Kidney epithelial cell (primary cell): ENCODE measurements around the gene S100A3. TPM values are rescaled to one million over a fixed set of nuclear protein-coding genes. Genes with fewer than 3 reads are reported as not detected.
A peak's percentile ranks its signal among the peaks of the same experiment; 100 is the strongest.

Experiments
- DNase-seq: peaks from one replicate; pipeline ENCODE4 v3.0.0-alpha.2; 2010; ENCODE audit warnings: low read depth
- H3K27me3 ChIP-seq: 2 replicates; pipeline ENCODE4 v1.6.0; 2011; ENCODE audit warnings: low read length; ENCODE audit not compliant: control insufficient read depth, insufficient read depth
- H3K36me3 ChIP-seq: 2 replicates; pipeline ENCODE4 v1.5.1; 2011; ENCODE audit warnings: low read length; ENCODE audit not compliant: control insufficient read depth, insufficient read depth
- H3K4me3 ChIP-seq: 2 replicates; pipeline ENCODE4 v1.5.1; 2011; ENCODE audit warnings: low read depth, mild to moderate bottlenecking, control low read depth, low read length
- total RNA-seq: library from RNA; depleted of rRNA; stranded (reverse); fragments of >200 nt; gene quantifications from 2 replicates; pipeline ENCODE4 v1.2.3, GENCODE V29; 2015
- TF ChIP-seq, protein P1 (sequence below): IDR thresholded peaks from 2 replicates; pipeline ENCODE4 v1.5.1; 2011; ENCODE audit warnings: mild to moderate bottlenecking, moderate library complexity, low read length, control low read depth, inconsistent platforms; ENCODE audit not compliant: insufficient read depth, poor library complexity, severe bottlenecking

Gene S100A3
- total RNA-seq, 1 donor from 2014 or later = 5.8 TPM

DNA sequence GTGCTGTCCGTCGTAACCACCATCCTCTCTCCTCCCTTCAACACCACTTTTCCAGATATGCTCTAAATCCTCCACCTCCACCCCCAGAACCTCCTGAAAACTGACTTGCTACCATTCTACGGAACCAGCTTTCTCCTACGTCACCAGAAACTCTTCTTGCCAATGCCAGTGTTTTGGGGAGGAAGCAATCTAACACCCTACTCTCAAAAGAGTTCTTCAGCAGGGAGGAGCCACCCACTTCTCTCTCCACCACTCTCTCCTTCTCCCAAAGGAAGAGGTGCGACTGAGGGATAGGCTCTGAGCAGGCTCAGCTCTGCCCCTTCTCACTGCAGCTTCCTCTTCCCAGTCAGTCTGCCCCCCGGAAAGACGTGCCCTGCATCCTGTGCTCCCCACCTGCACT, 22.6 kb upstream of the S100A3 start:
- TF ChIP-seq, protein P1, sequence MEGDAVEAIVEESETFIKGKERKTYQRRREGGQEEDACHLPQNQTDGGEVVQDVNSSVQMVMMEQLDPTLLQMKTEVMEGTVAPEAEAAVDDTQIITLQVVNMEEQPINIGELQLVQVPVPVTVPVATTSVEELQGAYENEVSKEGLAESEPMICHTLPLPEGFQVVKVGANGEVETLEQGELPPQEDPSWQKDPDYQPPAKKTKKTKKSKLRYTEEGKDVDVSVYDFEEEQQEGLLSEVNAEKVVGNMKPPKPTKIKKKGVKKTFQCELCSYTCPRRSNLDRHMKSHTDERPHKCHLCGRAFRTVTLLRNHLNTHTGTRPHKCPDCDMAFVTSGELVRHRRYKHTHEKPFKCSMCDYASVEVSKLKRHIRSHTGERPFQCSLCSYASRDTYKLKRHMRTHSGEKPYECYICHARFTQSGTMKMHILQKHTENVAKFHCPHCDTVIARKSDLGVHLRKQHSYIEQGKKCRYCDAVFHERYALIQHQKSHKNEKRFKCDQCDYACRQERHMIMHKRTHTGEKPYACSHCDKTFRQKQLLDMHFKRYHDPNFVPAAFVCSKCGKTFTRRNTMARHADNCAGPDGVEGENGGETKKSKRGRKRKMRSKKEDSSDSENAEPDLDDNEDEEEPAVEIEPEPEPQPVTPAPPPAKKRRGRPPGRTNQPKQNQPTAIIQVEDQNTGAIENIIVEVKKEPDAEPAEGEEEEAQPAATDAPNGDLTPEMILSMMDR = no peak
- DNase-seq = no peak
- Histone ChIP-seq H3K36me3 (no peaks in the 10 kb centered on the region), H3K27me3 (no peaks in the 10 kb centered on the region), H3K4me3 (no peak overlapping the region)

DNA sequence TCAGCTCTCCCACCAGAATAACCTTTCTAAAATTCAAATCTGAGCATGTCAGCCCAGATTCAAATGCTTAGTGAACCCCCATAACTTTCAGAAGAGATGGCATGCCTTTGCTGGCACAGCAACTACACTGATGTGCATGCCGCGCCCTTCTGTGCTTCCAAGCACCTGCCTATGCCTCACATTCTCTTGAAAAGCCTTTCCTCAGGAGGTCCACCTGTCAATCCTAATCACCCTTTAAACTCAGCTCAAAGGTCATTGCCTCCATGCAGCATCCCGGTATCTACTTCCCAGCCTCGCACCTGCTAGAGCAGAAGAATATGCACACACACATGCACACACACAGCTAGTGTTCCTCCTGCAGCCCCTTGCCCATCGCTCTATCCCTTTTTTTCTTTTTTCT, 21.8 kb upstream of the S100A3 start:
- no peak for DNase-seq
- no peaks in the 10 kb centered on the region for H3K36me3 ChIP-seq
- no peak overlapping the region for H3K4me3 ChIP-seq
- no peaks in the 10 kb centered on the region for H3K27me3 ChIP-seq
- TF ChIP-seq, protein P1 = no peak

- TF ChIP-seq, protein P1 = no peak
- no peak for DNase-seq
Measured at GRCh38 chr1:153569465-153569864, 20.4 kb upstream of the S100A3 start.

DNA sequence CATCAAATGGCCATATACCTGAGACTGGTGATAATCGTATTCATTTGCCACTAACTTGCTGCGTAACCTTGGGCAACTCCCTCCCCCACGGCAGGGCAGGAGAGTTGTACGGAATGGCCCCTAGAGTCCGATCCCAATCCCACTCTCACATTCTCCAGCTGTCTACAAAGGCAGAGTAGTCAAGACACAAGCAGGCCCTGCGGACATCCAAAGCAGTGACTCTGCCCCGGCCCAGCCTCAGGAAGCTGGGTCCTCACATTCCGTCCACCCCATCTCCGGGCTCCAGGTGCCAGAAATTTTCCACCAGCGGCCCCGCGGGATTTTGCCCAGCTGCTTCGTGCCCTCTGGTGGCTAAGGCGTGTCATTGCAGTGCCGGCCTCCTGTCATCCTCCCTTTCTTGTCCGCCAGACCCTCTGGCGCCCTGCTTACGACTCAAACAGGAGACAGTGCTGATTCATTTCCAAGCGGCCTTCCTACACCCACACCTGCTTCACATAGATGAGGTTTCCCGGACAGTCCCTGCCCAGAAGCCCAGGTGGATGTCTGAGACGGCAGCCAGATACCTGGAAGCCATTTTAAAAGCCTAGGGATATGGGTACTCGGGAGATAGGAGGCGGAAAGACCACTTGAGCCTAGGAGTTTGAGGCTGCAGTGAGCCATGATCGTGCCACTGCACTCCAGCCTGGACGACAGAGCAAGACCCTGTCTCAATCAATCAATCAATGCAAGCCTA, 19.5 kb upstream of the S100A3 start:
- Histone ChIP-seq H3K36me3 (no peaks in the 10 kb centered on the region), H3K4me3 (no peak overlapping the region), H3K27me3 (no peaks in the 10 kb centered on the region)
- TF ChIP-seq, protein P1 = peak; percentile 98
- DNase-seq = peak; percentile 76

More at GRCh38 chr1:153569465-153569864, 20.4 kb upstream of the S100A3 start:
- Histone ChIP-seq H3K4me3 (no peak overlapping the region), H3K36me3 (no peaks in the 10 kb centered on the region), H3K27me3 (no peaks in the 10 kb centered on the region)

GRCh38 chr1:153567621-153568366, 18.7 kb upstream of the S100A3 start:
- peak; percentile 94 for DNase-seq

More at GRCh38 chr1:153567621-153568366, 18.7 kb upstream of the S100A3 start:
- no peak overlapping the region for H3K4me3 ChIP-seq
- no peaks in the 10 kb centered on the region for H3K36me3 ChIP-seq
- TF ChIP-seq, protein P1 = no peak
- H3K27me3 ChIP-seq = no peaks in the 10 kb centered on the region
